Activated CD8-positive, alpha-beta memory T cell treated with anti-CD3 and anti-CD28 coated beads for 1 hour (primary cell): ENCODE data around the gene TGM6.
A peak's percentile ranks its signal among the peaks of the same experiment; 100 is the strongest.

Experiments
- DNase-seq, 2 donors: peaks; one replicate each; pipeline ENCODE4 v3.0.0-alpha.2; 2020; ENCODE audit warnings: low read depth in 1 of 2; ENCODE audit errors: extremely low read depth in 1 of 2

TGM6 gene

DNA sequence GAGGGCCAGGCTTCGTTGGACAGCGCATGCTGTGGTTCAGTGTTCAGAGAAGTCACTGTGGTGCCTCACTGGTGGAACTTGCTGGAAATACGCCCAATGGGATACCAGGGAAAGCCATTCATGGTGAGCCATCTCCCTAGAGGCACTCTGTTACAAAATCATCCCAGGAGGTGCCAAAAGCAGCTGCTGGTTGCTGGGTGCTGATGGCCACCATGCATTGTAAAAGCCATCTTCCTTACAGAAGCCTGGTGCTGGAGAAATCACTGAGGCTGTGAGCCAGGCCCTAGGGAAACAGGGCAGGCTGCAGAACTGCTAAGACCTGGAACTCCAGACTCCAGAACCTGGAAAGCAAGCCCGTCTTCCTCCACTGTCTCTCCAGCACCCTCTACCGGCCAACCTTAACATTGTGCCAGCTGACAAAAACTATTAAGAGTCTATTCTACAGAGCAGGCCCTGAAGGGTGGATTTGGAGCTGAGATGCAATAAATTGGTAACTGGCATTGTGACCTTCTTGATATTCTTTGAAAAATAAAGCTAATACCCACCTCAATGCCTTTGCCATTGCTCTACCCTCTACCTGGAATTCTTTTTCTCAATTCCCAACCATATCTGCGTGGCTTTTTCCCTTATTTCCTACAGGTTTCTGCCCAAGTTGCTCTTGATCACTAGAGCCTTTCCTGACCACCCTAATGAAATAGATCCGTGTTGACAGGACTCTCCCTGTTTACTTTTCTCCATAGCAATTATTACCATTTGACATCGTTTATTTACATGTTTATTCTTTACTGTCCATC lies 71.4 kb downstream of the TGM6 start:
- DNase-seq, result peak; percentile 22 to 42

DNA sequence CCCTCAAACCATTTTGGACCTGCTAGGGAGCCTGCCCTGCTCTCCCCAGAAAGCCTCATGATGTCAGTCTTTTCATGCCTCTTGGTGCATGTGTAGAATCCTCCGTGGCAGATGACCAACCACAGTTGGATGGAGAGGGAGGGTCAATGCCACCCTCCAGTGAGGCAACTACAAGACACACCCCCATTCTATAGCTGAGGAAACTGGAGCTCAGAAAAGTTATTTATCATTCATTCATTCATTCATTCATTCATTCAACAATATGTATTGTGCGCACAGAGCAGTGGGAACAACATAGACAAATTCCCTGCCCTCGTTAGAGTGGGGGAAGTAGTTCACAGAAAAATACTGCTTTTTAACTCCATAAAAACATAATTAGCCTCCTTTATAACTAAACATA lies 73.1 kb downstream of the TGM6 start:
- no peak for DNase-seq

DNA sequence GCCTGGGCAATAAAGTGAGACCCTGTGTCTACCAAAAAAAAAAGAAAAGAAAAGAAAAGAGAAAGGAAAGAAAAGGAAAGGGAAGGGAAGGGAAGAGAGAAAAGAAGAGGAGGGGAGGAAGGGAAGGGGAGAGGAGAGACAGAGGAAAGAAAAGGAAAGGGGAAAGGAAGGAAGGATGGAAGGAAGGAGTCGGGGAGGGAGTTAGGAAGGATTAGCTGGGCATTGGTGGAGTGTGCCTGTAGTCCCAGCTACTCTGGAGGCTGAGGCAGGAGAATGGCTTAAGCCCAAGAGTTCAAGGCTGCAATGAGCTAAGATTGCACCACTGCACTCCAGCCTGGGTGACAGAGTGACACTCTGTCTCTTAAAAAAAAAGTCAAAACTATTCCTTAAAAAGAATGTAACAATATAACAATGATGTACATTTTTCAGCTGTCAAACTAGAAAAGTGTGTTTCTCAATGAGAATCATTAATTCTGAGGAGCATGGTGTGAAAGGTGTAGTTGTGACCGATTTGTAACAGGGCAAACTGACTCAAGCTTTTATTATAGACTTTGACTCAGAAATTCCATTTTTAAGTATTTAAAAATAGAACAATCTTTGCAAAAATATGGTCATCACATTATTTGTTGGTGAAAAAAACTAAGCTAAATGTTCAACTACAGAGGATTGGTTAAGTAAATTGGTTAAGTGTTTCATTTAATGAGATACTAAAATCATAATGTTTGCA lies 75.2 kb downstream of the TGM6 start:
- no peak for DNase-seq

DNA sequence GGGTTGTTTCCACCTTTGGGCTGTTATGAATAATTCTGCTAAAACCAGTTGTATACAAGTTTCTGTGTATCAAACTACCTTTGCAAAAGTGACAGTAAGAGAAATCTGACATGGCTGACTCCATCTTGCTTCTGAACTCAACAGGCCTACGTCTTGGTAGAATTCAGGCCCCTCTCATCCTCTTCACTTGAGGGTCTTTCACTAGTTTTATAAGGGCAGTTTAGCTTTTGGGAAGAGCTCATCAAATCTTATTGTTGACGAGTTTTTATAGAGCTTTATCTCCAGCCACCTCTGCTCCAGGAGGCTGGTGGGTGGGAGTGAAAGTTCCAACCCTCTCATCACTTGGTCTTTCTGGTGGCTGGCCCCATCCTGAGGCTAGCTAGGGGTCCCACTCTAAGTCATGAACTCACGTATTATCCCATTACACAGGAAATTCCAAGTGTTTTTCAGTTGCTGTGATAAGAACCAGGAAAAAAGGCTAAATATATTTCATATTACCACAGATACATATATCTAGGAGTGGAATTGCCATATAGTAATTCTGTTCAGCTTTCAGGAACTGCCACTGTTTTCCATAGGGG lies 78.3 kb downstream of the TGM6 start:
- no peak for DNase-seq

DNA sequence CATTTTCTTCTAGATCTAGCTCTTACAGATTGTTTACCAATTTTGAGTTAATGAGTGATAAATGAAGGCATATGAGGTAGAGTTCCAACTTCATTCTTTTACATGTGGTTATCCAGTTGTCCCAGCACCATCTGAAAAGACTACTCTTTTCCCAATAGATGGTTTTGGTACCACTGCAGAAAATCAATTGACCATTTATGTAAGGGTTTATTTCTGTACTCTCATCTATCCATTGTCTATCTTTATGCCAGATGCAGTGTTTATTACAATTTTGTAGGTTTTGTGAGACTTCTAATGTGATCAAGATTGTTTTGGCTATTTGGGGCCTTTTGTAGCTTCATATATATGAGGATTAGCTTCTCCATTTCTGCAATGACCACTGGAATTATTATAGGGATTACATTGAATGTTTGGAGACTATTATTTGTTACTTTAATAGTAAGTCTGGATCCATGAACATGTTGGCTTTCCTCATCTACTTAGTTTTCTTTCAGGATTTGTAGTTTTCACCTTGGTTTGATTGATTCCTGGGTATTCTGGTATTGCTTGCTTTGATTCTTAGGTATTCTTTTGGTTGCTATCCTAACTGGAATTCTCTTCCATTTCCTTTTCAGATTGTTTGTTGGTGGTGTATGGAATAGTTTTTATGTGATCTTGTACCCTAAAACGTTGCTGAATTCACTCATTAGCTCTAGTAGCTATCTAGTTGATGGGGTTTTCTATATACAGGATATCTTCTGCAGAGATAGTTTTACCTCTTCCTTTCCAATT lies 79.5 kb downstream of the TGM6 start:
- DNase-seq, result no peak

DNA sequence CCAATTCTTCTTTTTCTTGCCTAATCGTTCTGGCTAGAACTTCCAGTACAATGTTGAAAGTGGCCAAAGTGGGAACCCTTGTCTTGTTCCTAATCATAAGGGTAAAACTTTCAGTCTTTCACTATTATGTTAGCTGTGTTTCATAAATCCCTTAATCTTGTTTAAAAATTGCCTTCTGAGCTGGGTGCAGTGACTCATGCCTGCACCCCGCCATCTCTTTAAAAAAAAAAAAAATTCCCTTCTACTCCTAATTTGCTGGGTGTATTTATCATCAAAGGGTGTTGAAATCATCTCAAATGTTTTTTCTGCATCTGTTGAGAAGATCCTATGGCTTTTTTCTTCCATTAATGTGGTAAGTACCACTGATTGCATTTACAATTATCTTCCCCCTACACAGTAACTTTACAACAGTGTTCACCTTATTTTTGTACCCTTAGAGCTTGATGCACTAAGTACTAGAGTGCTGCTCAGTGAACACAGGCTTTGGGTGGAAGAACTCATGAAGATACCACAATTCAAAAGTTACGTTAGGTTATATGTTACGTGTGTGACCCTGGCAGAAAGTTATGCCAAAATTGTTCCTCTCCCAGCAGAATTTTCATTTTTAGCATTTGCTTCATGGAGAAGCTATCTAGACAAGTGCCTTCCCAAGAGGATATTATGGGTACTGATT lies 80.2 kb downstream of the TGM6 start:
- DNase-seq, result no peak

DNA sequence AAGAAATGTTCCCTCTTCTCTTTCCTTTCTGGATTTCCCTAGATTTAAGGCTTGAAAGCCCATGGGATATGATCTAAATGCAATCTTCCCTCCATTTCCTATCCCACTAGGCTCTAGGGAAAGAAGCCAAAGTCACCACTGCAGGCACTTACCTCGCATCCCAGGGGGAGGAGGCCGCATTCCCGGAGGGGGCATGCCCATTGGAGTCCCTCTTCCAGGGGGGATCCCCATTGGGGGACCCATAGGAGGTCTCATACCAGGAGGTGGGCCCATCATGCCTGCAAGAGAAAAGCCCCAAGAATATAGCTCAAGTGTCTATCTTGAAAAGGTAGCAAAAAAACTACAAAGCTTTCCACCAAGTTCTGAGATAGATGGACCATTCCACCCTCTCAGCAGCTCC lies 81.8 kb downstream of the TGM6 start:
- no peak for DNase-seq

DNA sequence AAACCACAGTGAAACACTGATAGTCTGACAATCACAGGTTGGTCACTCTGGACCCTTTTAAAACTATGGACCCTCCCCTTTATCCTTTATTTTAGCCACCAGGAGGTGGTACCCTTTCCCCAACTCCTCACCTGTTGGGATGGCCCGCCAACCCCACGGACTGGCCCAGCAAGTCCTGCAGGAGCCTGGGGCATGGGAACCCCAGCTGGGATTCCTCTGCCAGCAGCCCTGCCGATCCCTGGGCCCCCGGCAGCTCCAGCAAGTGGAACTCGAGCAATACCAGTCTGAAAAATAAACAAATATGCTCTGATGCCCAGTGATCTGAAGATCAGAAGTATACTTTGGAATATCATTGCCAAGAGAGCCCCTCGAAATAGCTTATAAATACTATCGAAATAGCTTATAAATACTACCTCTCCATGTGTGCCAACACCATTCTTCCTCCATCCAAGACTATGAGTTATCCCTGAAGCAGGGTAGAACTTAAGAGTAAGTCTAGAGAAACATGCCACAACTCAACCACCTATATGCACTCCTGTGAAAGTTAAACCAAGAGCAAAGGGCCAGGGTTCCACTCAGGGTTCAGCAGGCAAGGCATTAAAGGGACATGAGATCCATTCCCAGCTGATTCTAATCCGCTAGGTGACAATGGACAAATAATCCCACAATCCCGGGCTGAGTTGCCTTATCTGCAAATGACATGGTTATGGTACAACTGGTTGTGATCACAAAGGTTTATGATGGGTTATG lies 83.1 kb downstream of the TGM6 start:
- DNase-seq, result no peak

DNA sequence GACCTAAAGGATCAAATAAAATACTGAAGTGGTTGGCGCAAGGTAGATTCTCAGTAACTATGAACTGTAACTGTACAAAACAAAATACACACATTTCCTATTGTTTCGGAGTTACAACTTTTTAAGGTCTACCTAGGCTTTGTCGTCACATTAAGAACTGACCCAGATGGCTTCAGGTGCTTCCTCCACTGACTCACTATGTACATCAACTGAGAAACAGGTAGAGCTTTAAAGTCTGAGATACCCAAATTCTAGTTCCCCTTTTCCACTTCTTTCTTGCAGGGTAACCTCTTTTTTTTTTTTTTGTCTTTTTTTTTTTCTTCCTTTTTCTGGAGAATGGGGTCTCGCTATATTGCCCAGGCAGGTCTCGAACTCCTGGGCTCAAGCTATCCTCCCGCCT lies 84.4 kb downstream of the TGM6 start:
- DNase-seq, result no peak

DNA sequence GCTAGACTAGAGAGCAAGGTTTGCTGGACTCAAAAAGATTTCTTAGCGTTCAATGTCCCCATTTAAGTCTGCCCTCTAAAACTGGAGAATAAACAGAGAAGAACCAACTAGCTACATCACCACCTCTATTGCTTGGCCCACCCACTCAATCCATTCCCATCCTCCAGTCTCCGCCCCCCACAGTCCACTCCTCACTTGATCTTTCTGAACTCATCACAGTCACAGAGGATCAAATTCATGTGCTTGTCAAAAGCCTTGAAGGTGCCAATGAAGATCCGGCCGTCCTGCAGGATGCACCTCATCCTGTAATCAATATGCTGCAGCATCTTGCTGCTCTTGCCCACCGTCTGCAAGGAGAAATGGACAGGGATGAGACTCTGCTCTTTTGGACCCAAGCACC lies 86.7 kb downstream of the TGM6 start:
- DNase-seq, result no peak

DNA sequence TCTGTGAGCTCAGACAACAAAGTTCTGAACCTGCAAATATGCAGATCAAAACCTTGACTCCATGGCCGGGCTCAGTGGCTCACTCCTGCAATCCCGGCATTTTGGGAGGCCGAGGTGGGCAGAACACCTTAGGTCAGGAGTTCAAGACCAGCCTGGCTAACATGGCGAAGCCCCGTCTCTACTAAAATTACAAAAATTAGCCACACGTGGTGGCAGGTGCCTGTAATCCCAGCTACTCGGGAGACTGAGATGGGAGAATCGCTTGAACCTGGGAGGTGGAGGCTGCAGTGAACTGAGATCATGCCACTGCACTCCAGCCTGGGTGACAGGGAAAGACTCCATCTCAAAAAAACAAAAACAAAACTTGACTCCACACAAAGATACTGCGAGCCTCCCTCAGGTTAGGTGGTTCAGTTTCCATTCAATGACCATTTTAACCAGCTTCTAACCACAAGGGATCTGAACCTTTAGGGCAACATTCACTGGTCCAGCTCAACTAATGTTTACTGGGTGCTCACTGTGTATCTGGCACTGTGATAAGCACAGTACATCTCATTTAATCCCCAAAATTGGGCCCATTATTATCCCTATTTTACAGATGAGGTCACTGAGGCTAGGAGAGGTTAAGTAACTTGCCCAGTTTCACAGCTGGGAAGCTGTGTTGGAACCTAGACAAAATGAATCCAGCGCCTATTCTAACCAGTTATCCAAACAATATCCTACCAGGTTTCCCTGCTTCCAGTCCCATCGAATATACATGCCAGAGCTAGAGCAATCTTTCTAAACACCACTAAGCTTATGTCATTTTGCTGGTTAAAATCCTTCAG lies 88.1 kb downstream of the TGM6 start:
- DNase-seq, result no peak

DNA sequence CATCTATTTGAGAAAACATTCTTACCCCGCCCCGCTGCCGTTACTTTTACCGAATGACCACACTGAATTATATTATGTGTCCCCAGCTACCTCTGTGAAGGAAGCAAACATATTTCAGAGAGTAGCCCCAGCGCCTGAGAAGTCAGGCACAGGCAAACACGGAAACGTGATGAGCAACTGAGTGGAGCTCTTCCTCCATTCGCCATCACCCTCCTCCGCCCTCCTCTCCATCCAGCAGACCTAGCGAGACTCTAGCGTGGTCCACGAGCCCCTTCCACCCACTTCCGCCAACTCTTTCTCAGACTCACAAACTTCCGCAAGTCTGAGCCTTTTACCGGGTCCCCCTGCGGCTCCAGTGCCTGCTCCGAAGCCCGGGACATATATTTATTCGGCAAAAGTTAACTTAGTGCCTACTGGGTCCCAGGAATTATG lies 89.3 kb downstream of the TGM6 start:
- DNase-seq, result peak; percentile 22 to 32

DNA sequence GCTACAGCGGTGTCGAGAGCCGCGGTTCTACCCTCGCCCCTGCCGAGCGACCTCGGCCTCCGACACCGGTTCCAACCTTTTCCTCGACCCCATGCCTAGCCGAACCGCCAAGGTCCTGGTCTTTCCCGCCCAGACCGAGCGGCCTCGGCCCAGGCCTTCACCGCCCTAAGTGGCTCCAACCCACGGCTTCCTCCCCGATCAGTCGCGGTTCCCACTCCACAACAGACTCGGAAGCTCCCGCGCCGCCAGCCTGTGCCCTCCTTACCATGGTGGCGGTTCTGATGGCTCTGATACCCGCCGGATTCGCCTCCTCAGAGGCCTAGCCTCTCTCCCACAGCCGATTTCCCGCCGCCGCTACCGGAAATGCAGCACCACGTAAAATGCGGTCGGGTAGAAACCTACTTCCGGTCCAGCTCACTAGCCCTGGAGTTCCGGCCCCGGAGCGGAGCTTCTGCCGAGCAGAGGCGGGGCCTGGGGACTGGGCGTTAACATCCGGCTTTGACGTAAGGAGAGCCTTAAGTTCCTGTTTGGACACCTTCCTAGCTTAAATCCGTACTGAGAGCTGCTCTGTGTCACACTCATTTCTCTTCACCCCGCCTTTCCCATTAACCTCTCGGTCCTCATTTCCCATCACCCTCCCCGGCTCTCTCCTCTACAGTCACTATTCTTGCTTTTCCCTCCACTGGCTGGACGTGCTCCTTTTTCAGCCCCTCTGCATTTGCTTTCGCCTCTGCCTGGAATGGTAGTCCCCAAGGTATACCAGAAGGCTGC lies 89.9 kb downstream of the TGM6 start, which contains the start of gene SNRPB:
TSS of gene SNRPB (minus strand) at position 367 of the 771 bp plus-strand sequence. CDS start at position 268, 99 bp downstream.
- DNase-seq, result peak; percentile 93 to 94

DNA sequence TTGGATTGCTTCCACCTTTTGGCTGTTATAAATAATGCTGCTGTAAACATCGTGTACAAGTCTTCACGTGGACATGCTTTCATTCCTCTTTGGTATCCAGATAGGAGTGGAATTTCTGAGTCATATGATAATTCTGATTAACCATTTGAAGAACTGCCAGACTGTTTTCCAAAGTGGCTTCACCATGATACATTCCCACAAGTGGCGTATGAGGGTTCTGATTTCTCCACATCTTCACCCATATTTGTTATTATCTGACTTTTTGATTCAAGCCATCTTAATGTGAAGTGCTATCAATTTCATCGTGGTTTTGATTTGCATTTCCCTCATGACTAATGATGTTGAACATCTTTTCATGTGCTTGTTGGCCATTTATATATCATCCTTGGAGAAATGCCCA lies 92.8 kb downstream of the TGM6 start:
- DNase-seq, result no peak

DNA sequence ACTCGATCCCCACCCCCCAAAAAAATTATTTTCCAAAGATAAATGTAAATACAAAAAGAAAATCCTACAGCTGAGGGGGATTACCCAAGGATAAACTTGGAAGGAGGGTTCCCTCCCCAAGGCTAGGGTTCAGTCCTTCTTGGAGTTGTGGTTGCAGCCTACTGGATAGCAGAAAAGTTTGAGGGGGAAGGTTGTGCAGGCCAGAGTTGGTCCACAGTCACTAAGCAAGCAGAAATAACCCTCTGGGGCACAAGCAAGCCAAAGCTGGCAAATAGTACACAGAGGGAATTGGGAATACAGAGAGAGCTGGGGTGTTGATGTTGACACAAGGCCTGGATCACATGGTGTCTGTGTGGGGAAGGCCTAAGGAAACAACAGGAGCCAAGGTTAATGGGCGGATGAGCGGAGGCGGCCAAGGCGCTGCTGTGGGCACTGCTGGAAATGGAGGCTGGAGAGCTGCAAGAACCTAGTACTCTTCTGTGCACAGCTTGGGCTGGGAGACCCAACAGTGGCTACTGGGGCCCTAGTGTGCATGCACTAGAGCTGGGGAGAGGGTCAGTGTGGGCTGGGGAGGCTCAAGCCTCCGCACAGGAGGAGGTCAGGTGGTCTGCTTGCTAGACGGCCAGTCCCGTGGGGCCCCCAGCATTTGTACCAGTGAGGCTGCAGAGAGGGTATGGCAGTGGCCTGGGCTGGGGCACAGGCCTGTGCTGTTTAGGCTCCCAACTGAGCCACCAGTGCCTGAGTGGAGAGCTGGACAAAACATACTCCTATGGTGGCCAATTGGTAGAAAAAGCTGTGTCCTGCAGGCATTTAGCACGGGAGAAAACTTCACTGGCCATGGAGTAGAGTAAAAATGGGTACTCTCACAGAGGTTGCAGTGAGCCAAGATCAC lies 95.4 kb downstream of the TGM6 start:
- DNase-seq, result no peak

DNA sequence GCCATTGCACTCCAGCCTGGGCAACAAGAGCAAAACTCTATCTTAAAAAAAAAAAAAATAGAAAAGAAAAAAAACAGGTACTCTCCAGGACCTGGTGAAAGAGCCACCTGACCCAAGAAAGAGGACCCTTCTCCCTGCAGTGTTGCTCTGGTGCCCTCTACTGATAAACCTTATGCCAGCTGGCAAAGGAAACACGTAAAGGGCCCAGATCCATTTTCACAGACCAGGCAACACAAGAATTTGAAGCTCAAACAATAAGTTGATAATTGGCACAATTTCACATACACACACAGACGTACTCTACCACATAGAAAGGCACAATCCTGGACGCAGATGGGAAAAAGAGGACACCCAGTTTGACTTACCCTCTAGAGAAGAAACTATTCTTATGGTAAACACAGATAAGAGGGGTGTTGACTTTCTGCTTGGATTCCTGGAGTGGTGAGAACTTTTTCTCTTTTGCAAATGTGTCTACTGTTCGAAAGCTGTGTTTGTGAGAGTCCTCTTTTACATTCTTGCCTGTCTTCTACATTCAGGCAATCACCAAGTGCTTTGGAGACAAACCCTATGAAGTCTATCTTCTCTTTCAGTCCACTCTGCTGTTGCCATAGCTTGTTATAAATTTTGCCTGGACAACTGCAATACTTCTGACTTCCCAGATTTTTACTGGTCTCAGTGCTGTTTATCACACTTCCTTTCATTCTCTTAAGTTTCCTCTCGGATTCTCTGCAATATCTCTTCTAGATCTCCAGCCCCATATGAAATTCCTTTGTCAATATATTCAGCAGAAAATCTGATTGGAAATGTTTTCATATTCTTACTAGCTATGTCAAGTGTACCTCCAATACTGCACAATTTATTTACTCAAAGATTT lies 96.3 kb downstream of the TGM6 start:
- no peak for DNase-seq
